ENCODE measurements around the gene SIVA1.
A peak's percentile ranks its signal among the peaks of the same experiment; 100 is the strongest.
"Not testable (repeated sequence)": the region's sequence is repeated elsewhere in the genome, so short reads cannot be mapped to it uniquely, and the experiment has no call there.

The SIVA1 gene

GRCh38 chr14:104734991-104735779 lies 17.8 kb upstream of the SIVA1 start:
- DNase-seq = no peak

GRCh38 chr14:104735830-104736642 lies 16.9 kb upstream of the SIVA1 start:
- DNase-seq = peak in 1 of 2 donors; percentile 7

DNA sequence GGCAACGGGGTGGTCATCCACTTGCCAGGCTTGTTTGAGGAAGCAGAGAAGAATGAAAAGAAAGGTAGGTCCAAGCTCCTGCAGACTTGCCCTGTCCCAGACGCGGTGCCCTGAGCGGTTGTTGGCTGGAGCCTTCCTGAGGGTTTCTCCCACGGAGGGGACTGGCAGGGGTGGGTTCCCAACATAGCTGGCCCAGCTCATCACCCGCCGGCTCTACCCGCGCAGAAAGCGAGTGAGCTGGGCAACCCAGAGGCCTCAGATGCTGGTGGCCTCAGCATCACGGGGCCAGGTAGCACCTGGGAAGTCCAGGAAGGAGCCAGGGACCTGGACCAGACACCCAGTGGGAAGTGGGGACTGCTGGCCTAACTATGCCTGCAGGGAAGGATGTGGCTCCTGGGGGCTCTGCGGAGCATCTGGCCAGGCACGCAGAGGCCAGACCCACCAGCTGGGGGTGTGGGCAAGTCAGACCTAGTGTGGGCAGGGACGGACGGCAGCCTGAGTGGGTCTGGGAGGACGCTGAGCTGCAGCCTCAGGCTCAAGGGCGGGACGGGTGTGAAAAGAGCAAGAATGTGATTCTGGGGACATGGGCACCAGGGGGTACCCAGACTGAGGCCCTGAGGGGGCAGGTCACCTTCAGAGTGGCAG lies 14.4 kb upstream of the SIVA1 start:
- DNase-seq = no peak

- no peak for DNase-seq
These were observed 13.9 kb upstream of the SIVA1 start for GRCh38 chr14:104739026-104739425.

GRCh38 chr14:104739546-104740516 lies 13.1 kb upstream of the SIVA1 start:
- DNase-seq = no peak

- DNase-seq = no peak
These were observed 11.7 kb upstream of the SIVA1 start for GRCh38 chr14:104741108-104741802.

DNA sequence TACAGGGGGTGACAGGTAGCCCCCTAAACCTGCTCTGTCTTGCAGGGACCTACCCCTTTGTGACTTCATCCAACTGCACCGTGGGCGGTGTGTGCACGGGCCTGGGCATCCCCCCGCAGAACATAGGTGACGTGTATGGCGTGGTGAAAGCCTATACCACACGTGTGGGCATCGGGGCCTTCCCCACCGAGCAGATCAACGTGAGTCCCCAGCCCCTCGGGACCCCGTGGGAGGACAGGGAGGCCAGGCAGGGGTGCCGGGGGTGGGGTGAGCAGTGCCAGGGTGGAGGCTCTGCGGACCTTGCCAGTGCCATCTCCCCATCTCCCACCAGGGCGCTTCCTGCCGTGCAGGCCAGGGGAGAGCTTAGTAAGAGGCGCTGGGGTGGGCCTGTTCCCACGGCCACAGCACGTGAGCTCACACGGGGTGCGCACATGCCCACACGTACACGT lies 11.1 kb upstream of the SIVA1 start:
- no peak for DNase-seq

DNA sequence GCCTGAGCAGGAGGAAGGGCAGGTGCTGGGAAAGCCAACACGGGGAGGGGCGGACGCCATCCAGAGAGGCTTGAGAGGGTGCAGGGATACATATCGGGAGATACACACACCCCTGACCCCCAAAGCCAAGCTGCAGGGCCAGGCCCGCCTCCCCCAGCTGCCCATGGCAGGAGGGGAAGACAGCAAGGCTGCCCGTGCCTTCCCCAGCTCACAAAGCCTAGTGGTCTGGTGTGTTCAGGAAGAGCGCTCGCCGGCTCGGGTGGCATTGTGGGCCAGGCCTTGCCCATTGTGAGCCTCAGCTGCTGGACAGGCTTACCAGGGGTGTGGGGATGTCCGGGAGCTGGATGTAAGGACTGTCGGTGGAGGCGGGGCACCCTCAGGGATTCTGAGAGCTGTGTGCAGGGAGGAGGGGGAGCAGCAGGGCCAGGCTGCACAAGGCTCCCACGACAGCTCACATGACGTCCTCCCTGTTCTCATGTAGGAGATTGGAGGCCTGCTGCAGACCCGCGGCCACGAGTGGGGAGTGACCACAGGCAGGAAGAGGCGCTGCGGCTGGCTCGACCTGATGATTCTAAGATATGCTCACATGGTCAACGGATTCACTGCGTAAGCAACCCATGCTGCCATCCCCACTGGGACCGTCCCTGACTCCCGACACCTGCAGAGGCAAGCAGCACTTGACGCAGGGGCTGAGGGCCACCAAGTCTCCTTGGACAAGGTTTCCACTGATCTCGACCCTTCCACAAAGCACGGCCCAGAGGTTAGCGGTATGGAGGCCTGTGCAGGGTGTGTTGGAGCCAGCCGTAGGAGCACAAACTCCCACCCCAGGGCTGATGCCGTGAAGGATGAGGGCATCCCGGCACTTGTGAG lies 10.1 kb upstream of the SIVA1 start:
- DNase-seq = no peak

GRCh38 chr14:104743461-104744380 lies 9.2 kb upstream of the SIVA1 start:
- no peak for DNase-seq

GRCh38 chr14:104744484-104744883 lies 8.5 kb upstream of the SIVA1 start:
- DNase-seq = no peak

DNA sequence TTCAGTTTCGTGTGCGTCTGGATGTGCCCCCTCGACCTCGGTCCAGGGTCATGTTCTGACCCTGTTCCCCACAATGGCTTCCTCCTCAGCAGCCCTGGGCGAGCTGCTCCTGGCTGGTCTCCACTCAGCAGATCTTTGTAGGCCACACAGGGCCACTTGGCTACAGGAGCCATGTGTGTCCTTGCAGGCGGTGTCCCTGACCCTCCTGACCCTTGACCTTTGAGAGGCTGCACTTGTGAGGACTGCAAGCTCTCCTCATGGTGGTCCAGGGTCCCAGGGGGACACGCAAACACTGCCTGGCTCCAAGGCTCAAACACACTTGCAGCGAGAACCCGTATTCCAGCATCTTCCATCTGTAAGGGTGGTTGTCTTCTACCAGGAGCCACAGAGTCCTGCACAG lies 7.5 kb upstream of the SIVA1 start:
- no peak for DNase-seq

DNA sequence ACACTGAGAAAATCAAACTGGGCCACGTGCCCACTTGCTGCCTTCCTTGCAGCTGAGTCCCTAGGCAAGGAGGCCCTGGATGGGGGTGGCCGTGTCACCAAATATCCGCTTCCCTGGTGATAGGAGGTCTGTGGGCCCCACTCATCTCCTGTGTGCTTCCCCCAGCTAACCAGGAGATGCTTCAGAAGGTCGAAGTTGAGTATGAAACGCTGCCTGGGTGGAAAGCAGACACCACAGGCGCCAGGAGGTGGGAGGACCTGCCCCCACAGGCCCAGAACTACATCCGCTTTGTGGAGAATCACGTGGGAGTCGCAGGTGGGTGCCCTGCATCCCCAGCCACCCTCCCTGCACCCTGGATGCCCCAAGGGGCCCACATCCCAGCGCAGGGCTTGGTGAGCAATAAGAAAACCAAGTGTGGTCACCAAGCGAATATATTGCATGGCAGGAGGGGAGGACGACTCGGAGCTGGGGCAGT lies 6.8 kb upstream of the SIVA1 start:
- DNase-seq = no peak

DNA sequence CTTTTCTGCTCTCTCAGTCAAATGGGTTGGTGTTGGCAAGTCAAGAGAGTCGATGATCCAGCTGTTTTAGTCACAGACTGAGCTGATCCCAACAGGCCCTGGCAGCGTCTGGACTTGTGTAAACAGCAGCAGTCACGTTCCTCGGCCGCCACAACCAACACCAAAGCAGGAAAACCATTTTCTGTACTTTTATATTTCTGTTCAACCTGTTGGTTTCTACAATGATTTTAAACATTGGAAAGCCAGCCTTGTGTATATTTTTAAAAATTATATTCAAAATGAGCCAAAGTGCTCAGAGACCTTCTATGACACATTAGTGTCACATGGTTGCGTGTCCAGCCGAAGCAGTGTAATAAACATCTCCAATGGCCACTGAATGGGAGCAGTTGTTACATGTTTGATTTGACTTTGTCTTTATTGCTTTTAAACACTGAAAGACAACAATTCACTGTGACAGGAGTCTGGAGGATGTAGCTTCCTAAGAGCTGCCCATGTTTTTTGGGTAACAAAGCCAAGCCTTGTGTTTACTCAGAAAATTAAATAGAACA lies 5.9 kb upstream of the SIVA1 start:
- DNase-seq = no peak

GRCh38 chr14:104747876-104748275 lies 5.1 kb upstream of the SIVA1 start:
- DNase-seq = no peak

- no peak for DNase-seq
These were observed 3.8 kb upstream of the SIVA1 start for GRCh38 chr14:104749111-104749649.

- DNase-seq = no peak
These were observed 2.7 kb upstream of the SIVA1 start for GRCh38 chr14:104750056-104750752.

DNA sequence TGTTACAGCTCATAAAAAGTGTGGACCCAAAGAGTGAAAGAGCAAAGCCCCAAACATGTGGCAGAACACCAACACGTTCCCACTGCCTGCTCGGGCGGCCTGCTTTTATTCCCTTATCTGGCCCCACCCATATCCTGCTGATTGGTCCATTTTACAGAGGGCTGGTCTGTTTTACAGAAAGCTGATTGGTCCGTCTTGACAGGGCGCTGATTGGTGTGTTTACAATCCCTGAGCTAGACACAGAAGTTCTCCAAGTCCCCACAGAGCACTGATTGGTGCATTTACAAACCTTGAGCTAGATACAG lies 2.2 kb upstream of the SIVA1 start:
- DNase-seq = not testable (repeated sequence)
